HK-2 (cell line): ENCODE results near the gene SLIT3.
"Not testable (repeated sequence)": the region's sequence is repeated elsewhere in the genome, so short reads cannot be mapped to it uniquely, and the experiment has no call there.

Experiments
- DNase-seq: peaks from one replicate; pipeline ENCODE4 v3.0.0-alpha.2; 2018; ENCODE audit not compliant: unreplicated experiment

The SLIT3 gene

GRCh38 chr5:169142264-169142970 lies 158.5 kb downstream of the SLIT3 start:
- no peak for DNase-seq

DNA sequence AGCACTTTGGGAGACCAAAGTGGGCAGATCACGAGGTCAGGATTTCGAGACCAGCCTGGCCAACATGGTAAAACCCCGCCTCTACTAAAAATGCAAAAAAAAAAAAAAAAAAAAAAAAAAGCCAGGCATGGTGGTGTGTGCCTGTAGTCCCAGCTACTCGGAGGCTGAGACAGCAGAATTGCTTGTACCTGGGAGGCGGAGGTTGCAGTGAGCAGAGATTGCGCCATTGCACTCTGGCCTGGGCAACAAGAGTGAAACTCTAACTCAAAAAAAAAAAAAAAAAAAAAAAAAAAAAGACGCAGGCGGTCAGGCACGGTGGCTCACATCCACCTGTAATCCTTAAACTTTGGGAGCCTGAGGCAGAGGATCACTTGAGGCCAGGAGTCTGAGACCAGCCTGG lies 160.7 kb downstream of the SLIT3 start:
- not testable (repeated sequence) for DNase-seq

DNA sequence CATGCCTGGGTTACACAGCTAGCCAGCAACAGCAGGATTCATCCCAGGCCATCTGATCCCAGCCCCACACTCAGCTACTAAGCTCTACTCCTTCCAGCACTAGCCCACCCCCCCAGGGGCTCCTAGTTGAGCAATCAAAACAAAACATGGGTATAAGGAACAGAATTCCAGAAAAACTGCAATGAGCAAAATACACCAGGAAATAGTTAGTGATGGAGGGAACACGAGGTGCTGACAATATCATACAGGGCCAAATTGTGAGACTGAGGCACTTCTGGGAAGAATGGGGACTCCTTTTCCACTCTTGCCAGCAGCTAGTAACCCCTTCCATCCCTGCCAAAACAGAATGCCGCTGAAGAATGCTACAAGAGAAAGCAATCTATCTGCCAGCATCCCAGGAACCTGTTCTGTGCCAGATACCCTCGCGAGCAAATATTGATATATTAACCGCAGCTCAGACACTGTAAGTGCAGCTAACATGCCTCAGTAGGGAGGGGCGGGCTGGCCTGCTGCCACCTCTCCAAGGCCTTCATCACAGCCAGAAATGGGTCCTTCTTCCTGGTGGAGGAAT lies 161.4 kb downstream of the SLIT3 start:
- DNase-seq: no peak

- no peak for DNase-seq
Measured at GRCh38 chr5:169133531-169133930, 167.4 kb downstream of the SLIT3 start.

GRCh38 chr5:169132302-169132660 lies 168.7 kb downstream of the SLIT3 start:
- DNase-seq: no peak

DNA sequence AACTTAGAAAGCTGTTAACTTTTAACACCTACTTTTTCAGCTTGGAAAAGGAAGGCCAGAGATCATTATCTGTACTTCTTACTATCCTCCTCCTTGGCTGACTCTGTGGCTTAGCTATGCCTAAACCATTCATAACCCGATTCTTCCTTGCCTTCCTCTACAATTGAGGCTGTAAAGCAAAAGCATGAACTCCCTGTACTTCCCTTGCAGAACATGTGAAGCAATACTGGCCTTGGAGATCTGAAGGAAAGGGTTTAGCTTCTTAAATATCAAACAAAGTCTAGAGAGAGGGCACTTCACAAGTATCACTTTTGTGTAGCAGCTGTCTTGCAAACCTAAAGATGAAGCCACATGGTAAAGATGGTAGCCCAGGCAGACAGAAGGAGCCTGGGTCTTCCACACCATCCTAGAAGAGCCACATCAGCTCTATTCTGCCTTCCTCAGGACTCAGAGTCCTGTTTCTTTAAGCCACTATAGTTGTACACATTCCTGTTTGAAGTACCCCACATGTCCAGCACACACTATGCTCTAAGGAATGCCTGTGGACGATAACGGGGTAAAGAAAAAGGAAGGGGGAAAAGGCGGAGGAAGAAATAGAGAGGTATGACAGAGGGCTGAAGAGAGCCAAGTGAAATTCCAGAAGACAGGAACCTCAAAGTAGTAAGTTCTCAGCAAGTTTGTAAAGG lies 169.2 kb downstream of the SLIT3 start:
- no peak for DNase-seq

GRCh38 chr5:169128679-169129078 lies 172.3 kb downstream of the SLIT3 start:
- no peak for DNase-seq

DNA sequence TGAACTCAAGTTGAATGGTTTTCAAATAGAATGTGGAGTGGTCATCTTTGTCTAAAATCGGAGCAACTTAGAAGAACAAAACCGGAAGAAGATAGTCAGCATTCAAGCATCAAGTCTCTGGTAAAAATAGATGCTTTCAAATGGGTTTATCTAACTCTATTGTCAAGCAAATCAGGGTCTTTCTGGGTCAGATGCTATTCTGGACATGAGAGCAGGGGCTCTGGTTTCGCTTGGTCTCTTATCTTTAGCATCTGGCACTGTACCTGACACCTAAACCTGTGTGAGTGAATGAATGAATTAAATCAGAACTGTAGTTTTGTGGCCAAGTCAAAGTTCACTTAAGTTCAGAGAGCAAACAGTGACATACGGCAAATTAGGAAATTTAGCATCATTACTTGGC lies 173.5 kb downstream of the SLIT3 start:
- DNase-seq: no peak

GRCh38 chr5:169126481-169127021 lies 174.4 kb downstream of the SLIT3 start:
- no peak for DNase-seq

- no peak for DNase-seq
Measured at GRCh38 chr5:169125571-169125970, 175.4 kb downstream of the SLIT3 start.

- DNase-seq: no peak
Measured at GRCh38 chr5:169122951-169123350, 178.0 kb downstream of the SLIT3 start.

DNA sequence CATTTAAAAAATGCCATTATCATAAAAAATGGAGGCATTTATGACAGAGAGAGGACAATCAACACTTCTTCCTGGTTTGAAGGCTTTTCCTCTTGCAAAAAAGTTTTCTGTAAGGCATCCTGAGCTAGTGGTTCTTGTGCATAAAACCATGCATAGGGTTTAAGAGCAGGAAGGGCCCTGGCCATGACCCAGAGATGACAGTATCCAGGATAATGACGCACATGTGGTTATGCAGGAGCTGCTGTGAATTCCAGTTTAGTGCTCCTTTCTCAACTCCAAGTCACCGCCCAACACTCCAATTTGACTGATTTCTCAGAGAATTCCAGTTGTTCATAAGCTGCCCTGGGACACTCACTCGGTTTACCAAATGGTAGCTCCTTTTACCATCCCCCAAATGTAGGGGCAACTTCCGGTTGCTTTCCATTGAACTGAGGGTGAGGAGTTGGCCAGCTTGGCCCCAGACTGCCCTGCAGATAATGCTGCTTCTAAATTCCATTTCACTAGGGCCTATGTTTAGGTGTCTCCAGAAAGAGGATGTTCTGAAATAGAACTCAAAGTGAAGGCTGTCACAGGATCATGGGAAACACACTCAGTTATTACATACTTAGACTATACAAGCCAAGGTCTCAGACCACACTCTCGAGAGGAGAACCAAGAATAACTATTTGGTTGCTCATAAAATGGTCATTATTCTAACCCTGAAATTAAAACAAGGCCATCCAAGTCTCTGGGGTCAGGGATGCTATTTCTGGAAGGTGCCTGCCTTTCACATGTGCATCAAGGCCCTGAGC lies 179.1 kb downstream of the SLIT3 start:
- no peak for DNase-seq

DNA sequence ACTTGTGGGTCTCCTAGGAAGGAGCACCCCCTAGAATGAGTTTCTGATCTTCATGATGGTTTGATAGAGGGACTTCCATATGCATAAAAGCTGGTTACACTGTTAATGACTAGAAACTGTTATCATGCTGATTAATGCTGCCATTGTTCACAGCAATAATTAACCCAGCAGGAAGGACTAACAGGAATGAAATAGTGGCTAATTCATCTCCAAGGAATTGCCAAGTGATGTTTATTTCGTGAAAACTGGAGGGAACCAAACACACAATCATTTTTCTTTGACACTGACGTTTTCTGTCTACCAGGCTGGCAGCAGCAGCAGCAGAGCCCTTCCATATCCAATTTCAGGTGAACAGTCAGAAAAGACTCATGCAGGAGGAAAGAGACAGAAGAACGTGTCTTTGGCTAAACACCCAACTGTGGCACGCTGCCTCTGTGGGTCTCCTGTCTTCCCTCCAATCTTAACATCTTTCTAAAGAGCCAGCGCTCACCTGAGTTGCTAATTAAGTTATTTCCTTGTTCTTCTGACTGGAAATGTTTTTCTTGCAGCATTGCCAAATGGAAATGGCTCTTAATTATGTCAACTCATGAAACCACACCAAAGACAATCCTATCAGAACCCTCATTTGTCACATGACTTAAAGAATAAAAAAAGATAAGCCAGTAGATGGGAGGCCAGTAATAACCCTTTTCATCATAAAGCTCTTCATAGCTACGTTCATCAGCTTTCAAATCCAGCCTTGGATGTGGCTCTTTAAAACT lies 181.5 kb downstream of the SLIT3 start:
- DNase-seq: no peak

DNA sequence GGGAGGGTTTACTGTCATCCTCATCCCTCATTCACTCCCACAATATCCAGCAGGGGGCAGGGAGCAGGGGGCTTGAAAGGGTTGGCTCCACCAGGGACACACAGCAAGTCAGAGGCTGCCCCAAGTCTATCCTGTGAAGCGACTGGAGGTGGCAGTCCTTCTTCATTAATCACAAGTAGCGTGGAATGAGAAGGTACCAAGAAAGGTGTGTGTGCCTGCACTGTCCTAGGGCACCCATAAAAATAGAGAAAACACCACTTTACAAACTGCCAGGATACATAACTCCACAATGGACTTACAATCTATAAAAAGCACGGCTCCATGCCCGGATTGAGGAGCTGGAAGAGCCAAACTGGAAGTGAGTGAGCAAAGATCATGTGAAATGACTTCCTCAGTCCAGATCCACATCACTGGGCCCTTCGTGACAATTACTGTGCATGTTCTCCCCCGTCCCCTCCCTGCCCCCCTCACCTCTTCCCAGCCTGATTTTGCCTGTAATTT lies 183.9 kb downstream of the SLIT3 start:
- DNase-seq: no peak

DNA sequence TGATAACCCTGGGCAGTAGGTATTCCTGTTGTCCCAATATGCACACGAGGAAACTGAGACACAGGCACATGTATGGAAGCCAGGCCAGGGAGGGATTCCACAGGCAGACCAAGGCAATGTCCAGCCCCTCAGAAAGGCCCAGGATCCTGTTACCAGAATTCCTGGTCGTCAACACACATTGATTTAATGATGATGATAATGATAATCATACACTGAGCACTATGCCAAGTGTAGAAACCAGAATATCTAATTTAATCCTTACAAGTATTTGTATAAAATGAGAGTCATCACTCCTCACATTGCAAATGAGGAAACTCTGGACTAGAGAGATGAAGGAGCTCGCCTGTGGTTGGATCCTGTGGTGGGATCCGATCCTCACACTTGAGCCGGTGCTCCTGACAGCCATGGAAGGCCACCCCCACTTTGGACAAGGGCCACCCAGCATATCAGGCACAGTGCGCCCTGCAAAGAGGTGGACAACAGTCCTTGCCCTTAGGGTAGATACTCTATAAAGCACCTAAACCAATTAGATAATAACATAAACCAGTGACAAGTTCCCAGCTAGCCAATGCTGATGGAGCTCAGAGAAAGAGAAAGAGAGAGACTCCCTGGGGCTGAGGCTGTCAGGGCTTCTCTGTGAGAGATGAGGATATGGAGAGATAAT lies 185.3 kb downstream of the SLIT3 start:
- no peak for DNase-seq

DNA sequence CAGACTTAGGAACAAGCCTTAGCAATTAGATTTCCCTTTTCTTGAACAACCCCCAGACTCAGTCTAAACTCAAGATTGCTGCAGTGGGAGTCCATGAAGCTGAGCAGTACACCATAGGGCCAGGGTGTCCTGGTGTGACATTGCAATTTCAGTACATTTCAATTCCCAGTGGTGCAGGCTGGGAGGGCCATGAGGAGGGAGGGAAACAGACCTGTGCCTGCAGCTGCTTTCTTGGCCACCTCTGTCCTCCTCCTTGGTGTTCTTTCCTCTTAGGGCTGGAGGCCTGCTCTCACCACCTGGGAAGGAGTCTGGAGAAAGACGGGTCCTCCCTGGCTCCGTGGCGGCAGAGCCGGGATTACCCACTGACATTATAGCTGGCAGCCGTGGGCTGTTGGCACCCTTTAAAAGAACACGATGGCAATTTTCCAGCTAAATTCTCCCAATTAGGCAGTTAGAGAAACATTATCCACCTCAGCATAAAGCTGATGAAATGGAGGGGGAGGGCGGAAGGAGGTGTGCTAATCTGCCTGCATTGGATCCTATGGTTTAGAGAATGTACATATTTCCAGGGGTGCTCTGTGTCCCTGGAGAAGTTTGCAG lies 186.4 kb downstream of the SLIT3 start:
- no peak for DNase-seq

- DNase-seq: no peak
Measured at GRCh38 chr5:169112016-169112415, 188.9 kb downstream of the SLIT3 start.

GRCh38 chr5:169106911-169107706 lies 193.8 kb downstream of the SLIT3 start:
- DNase-seq: no peak

DNA sequence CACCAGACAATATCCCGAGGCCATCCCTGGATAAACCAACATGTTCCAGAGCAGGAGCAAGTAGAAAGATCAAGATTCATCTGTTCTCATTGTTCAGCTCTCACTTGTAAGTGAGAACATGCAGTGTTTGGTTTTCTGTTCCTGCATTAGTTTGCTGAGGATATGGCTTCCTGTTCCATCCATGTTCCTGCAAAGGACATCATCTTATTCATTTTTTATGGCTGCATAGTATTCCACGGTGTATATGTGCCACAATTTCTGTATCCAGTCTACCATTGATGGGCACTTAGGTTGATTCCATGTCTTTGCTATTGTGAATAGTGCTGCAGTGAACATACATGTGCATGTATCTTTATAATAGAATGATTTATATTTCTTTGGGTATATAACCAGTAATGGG lies 195.4 kb downstream of the SLIT3 start:
- DNase-seq: not testable (repeated sequence)
